ENCODE results near the gene MYLK4. TPM values are rescaled to one million over a fixed set of nuclear protein-coding genes. Genes with fewer than 3 reads are reported as not detected.

MYLK4 gene
- total RNA-seq = under 1 TPM in 1 of 2 experiments, not detected in 1; 0.07 TPM

DNA sequence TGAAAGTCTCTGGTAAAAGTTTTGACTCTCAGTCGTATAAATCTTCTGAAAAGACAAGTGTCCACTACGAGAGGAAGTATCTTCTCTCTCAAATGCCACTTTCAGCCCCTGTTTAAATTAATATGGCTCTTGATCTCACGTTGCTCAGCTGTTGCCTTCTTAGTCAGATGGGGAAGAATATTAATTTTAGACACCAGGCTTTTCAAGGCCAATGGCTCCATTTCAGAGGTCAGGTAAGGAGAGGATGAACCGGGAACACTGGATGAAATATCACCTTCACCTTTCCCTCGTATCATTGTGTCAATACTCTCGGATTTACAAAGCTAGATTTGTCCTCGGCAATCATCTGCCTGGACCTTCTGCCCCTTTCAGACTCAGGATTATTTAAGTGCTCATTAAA, at the start of gene MYLK4:
Gene MYLK4, minus strand, starts transcription at position 91 of the 400 bp plus-strand sequence. CDS start 1,628 bp downstream, outside the sequence.
- no peaks in the 10 kb centered on the region for H3K4me1 Mint-ChIP-seq (ENCODE audit: low read depth)
- H3K9me3 Mint-ChIP-seq = no peaks in the 10 kb centered on the region
- no peak within 1 kb of the TSS for H3K27ac Mint-ChIP-seq
- intact Hi-C loops (cut with micrococcal nuclease) = loop anchor here (1.0 kb wide), 2 partner anchors 13 to 1155 kb away; no protein-coding TSS in a partner anchor
- peaks cover 8% of the 10 kb centered on the region for H3K27me3 Mint-ChIP-seq (ENCODE audit: low read depth)
- no peak for DNase-seq
- CTCF ChIA-PET = interaction anchor here (0.7 to 5.9 kb wide), 21 partner anchors 9 to 1156 kb away, joined by 3 to 72 read pairs (median 3); no protein-coding TSS in a partner anchor
- H3K36me3 Mint-ChIP-seq (ENCODE audit: low read depth) = no peaks in the 10 kb centered on the region
- no peak within 1 kb of the TSS for H3K4me3 Mint-ChIP-seq

GRCh38 chr6:2799936-2800527, 49.3 kb upstream of the MYLK4 start:
- Mint-ChIP-seq H3K27me3 (ENCODE audit: low read depth) (no peaks in the 10 kb centered on the region), H3K9me3 (no peaks in the 10 kb centered on the region), H3K4me3 (no peak overlapping the region), H3K4me1 (ENCODE audit: low read depth) (peaks cover 18% of the 10 kb centered on the region), H3K36me3 (ENCODE audit: low read depth) (peaks cover 3% of the 10 kb centered on the region), H3K27ac (no peak overlapping the region)
- DNase-seq = no peak
- intact Hi-C loops (cut with micrococcal nuclease) = no loop called here
- CTCF ChIA-PET = interaction anchor here (0.6 to 1.0 kb wide), 3 partner anchors 9 to 308 kb away, joined by 3 to 5 read pairs (median 5); no protein-coding TSS in a partner anchor

DNA sequence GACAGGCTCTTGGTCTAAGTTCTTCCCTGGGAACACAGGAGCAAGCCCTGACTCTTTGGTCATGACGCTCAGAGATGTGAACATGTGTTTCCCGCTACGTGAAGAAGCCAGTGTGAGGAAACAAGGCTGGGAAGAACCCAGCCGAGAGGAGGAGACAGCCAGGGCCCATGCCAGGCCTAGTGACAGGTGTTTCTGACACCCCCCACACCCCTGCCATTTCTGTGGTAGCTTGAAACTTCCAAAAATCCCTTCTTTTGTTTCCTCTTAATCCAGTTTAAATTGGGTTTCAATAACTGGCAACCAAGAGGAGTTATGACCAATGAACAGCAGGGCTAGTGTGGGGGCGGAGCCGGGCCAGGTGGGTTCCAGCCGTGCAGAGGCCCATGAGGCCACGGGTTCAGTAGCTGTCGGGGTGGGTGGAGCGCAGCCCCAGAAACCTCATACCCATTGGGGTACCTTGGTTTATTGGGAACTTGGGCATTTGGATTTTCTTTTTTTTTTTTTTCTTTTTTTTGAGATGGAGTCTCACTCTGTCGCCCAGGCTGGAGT, 47.9 kb upstream of the MYLK4 start:
- H3K36me3 Mint-ChIP-seq (ENCODE audit: low read depth) = peaks cover 3% of the 10 kb centered on the region
- H3K27ac Mint-ChIP-seq = no peak overlapping the region
- peaks cover 25% of the 10 kb centered on the region for H3K4me1 Mint-ChIP-seq (ENCODE audit: low read depth)
- no peak for DNase-seq
- H3K27me3 Mint-ChIP-seq (ENCODE audit: low read depth) = no peaks in the 10 kb centered on the region
- H3K9me3 Mint-ChIP-seq = no peaks in the 10 kb centered on the region
- no peak overlapping the region for H3K4me3 Mint-ChIP-seq
- CTCF ChIA-PET = interaction anchor here (0.9 kb wide), 2 partner anchors 10 to 48 kb away, joined by 3 to 4 read pairs; no protein-coding TSS in a partner anchor
- intact Hi-C loops (cut with micrococcal nuclease) = no loop called here

DNA sequence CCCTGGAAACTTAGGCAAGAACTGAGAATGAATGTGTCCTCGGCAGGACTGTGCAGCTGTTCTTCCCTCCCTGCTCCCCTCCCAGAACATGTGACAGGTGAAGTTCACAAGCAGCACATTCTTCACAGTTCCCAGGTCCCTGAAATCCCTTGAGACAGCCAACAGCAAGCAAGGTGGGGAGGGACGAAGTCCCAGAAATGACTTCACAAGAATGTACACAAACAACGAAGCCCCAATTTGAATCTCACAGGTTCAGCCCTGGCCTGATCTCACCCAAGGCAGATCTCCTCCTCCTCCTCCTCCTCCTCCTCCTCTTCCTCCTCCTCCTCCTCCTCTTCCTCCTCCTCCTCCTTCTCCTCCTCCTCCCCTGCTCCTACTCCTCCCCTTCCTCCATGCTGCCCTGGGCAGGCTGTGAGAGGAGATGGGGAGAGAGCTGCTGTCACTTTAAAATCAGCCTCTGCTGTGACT, 46.9 kb upstream of the MYLK4 start:
- no peak for DNase-seq
- intact Hi-C loops (cut with micrococcal nuclease) = no loop called here
- CTCF ChIA-PET = interaction anchor here (0.9 kb wide), 1 partner anchor 49 kb away, joined by 3 read pairs; no protein-coding TSS in a partner anchor
- H3K27ac Mint-ChIP-seq = no peak overlapping the region
- H3K4me3 Mint-ChIP-seq = no peak overlapping the region
- H3K9me3 Mint-ChIP-seq = no peaks in the 10 kb centered on the region
- no peaks in the 10 kb centered on the region for H3K27me3 Mint-ChIP-seq (ENCODE audit: low read depth)
- peaks cover 35% of the 10 kb centered on the region for H3K4me1 Mint-ChIP-seq (ENCODE audit: low read depth)
- H3K36me3 Mint-ChIP-seq (ENCODE audit: low read depth) = peaks cover 3% of the 10 kb centered on the region

DNA sequence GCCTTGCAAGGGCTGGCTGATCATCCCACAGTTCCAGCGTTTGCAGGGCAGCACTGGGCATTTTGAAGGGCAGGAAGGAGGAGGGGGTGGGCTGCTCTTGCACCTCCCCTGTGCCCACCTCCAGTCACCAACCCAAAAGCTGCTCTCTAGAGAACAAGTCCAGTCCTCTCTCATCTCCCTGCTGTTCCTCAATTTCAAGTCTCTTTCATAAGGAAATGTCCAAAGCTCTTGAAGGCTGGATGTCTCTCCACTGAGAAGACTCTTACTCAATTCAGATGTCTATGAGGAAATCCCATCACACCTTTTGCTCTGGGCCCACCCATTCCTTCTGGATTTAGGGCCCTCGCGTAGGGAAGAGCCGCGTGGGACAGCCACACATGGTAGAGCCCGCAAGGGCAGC, 46.1 kb upstream of the MYLK4 start:
- Mint-ChIP-seq H3K27ac (no peak overlapping the region), H3K4me1 (ENCODE audit: low read depth) (peaks cover 43% of the 10 kb centered on the region), H3K36me3 (ENCODE audit: low read depth) (peaks cover 3% of the 10 kb centered on the region), H3K27me3 (ENCODE audit: low read depth) (no peaks in the 10 kb centered on the region), H3K9me3 (no peaks in the 10 kb centered on the region), H3K4me3 (no peak overlapping the region)
- no peak for DNase-seq
- CTCF ChIA-PET = no interaction called here
- intact Hi-C loops (cut with micrococcal nuclease) = no loop called here

- peaks cover 47% of the 10 kb centered on the region for H3K4me1 Mint-ChIP-seq (ENCODE audit: low read depth)
Measured at GRCh38 chr6:2795956-2796355, 45.2 kb upstream of the MYLK4 start.

GRCh38 chr6:2795162-2795561, 44.4 kb upstream of the MYLK4 start:
- Mint-ChIP-seq H3K9me3 (no peaks in the 10 kb centered on the region), H3K36me3 (ENCODE audit: low read depth) (peaks cover 3% of the 10 kb centered on the region), H3K4me3 (no peak overlapping the region), H3K4me1 (ENCODE audit: low read depth) (peaks cover 46% of the 10 kb centered on the region), H3K27ac (no peak overlapping the region), H3K27me3 (ENCODE audit: low read depth) (no peaks in the 10 kb centered on the region)
- DNase-seq = no peak
- CTCF ChIA-PET = interaction anchor here (1.0 to 2.8 kb wide), 3 partner anchors 46 to 116 kb away, joined by 3 to 15 read pairs (median 4); partner anchors contain the start of gene SERPINB1
- intact Hi-C loops (cut with micrococcal nuclease) = loop anchor here (2.0 kb wide), 1 partner anchor 22 kb away; no protein-coding TSS in a partner anchor

More at GRCh38 chr6:2795956-2796355, 45.2 kb upstream of the MYLK4 start:
- Mint-ChIP-seq H3K9me3 (no peaks in the 10 kb centered on the region), H3K4me3 (no peak overlapping the region), H3K27me3 (ENCODE audit: low read depth) (no peaks in the 10 kb centered on the region), H3K27ac (no peak overlapping the region), H3K36me3 (ENCODE audit: low read depth) (peaks cover 3% of the 10 kb centered on the region)
- no peak for DNase-seq
- intact Hi-C loops (cut with micrococcal nuclease) = loop anchor here (2.0 kb wide), 1 partner anchor 21 kb away; no protein-coding TSS in a partner anchor
- CTCF ChIA-PET = no interaction called here

DNA sequence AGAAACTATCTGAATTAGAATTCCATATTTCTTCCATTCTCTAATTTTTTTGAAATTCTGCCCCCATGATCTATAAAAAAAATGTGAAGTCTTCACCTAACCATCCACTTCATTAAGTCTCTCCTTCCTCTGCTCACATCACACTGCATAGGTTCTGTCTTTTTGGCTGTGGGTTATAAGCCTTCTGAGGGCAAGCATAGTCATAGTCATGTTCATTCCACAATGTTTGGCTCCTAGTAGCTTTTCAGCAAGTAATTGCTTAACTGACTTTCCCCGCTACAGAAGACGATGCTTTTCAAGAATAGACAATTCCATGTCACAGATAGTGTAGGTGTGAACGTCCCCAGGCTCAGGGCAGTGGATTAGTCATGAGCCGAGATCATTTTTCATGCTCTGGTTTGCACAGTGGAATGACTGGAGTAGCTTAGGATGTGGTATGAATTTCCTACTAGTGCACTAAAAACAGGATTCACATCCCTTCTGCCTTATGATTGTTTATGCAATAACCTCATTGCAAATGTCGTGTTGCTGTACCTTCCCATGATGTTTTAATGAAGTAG, 43.5 kb upstream of the MYLK4 start:
- H3K4me1 Mint-ChIP-seq (ENCODE audit: low read depth) = peaks cover 40% of the 10 kb centered on the region
- CTCF ChIA-PET = interaction anchor here (0.9 to 2.8 kb wide), 7 partner anchors 47 to 194 kb away, joined by 3 to 15 read pairs (median 3); partner anchors contain the start of gene SERPINB1
- no peak overlapping the region for H3K4me3 Mint-ChIP-seq
- peaks cover 3% of the 10 kb centered on the region for H3K36me3 Mint-ChIP-seq (ENCODE audit: low read depth)
- H3K27me3 Mint-ChIP-seq (ENCODE audit: low read depth) = no peaks in the 10 kb centered on the region
- H3K27ac Mint-ChIP-seq = no peak overlapping the region
- DNase-seq = no peak
- no peaks in the 10 kb centered on the region for H3K9me3 Mint-ChIP-seq
- intact Hi-C loops (cut with micrococcal nuclease) = loop anchor here (2.0 kb wide), 1 partner anchor 23 kb away; no protein-coding TSS in a partner anchor

GRCh38 chr6:2793534-2794151, 42.9 kb upstream of the MYLK4 start:
- DNase-seq = peak; percentile 66
- Mint-ChIP-seq H3K4me1 (ENCODE audit: low read depth) (peaks cover 44% of the 10 kb centered on the region), H3K9me3 (no peaks in the 10 kb centered on the region), H3K27me3 (ENCODE audit: low read depth) (no peaks in the 10 kb centered on the region), H3K36me3 (ENCODE audit: low read depth) (peaks cover 3% of the 10 kb centered on the region), H3K4me3 (peak overlapping the region; percentile 30), H3K27ac (peak overlapping the region; percentile 83)
- intact Hi-C loops (cut with micrococcal nuclease) = loop anchor here (1.0 to 2.0 kb wide), 2 partner anchors 23 to 27 kb away; no protein-coding TSS in a partner anchor
- CTCF ChIA-PET = interaction anchor here (0.9 to 2.8 kb wide), 6 partner anchors 47 to 194 kb away, joined by 3 to 15 read pairs (median 3); partner anchors contain the start of gene SERPINB1

- H3K4me1 Mint-ChIP-seq (ENCODE audit: low read depth) = peaks cover 42% of the 10 kb centered on the region
- no peak for DNase-seq
- no peaks in the 10 kb centered on the region for H3K9me3 Mint-ChIP-seq
- H3K4me3 Mint-ChIP-seq = no peak overlapping the region
- H3K27ac Mint-ChIP-seq = no peak overlapping the region
- CTCF ChIA-PET = interaction anchor here (0.7 to 2.8 kb wide), 17 partner anchors 36 to 274 kb away, joined by 3 to 44 read pairs (median 5); partner anchors contain the start of gene SERPINB1
- H3K27me3 Mint-ChIP-seq (ENCODE audit: low read depth) = no peaks in the 10 kb centered on the region
- intact Hi-C loops (cut with micrococcal nuclease) = loop anchor here (1.0 kb wide), 1 partner anchor 28 kb away; no protein-coding TSS in a partner anchor
- H3K36me3 Mint-ChIP-seq (ENCODE audit: low read depth) = peaks cover 7% of the 10 kb centered on the region
Measured at GRCh38 chr6:2792330-2793110, 41.8 kb upstream of the MYLK4 start.

DNA sequence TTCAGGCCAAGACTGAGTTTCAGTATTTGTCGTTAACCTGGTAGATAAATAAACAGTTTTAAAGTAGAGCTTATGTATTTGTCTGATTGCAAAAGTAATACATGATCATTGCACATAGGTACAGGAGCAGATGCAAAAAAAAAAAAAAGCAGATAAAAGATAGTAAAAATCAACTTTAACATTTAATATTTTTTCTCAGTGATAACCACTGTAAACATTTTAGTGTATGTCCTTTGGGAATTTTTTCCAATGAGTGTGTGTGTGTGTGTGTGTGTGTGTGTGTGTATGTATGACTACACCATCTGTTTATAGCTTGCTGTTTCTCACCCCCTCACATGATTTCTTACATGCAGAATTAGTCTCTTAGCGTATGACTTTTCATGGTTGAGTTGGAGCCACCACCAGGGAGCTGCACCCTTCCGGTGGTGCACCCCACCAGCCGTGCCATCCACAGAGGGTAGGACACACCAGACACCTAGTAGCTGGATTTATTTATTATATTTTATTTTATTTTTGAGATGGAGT, 40.8 kb upstream of the MYLK4 start:
- Mint-ChIP-seq H3K36me3 (ENCODE audit: low read depth) (peaks cover 8% of the 10 kb centered on the region), H3K27me3 (ENCODE audit: low read depth) (no peaks in the 10 kb centered on the region), H3K4me3 (no peak overlapping the region), H3K4me1 (ENCODE audit: low read depth) (peaks cover 39% of the 10 kb centered on the region), H3K27ac (no peak overlapping the region), H3K9me3 (no peaks in the 10 kb centered on the region)
- CTCF ChIA-PET = interaction anchor here (0.6 to 2.7 kb wide), 38 partner anchors 8 to 1501 kb away, joined by 3 to 44 read pairs (median 4); partner anchors contain the start of gene SERPINB1
- intact Hi-C loops (cut with micrococcal nuclease) = loop anchor here (1.0 to 2.0 kb wide), 8 partner anchors 25 to 263 kb away; partner anchors contain the start of gene SERPINB1
- no peak for DNase-seq

Measured in activated naive CD4-positive, alpha-beta T cell treated with anti-CD3 and anti-CD28 coated beads for 36 hours (primary cell).